GM23338 (cell line): ENCODE results near the gene ANKRD44. TPM values are rescaled to one million over a fixed set of nuclear protein-coding genes. Genes with fewer than 3 reads are reported as not detected.

ENCODE experiments used
- ATAC-seq: fragments of 200-7000 bp; cut with Tn5 transposase; 3 replicates; pipeline ENCODE4 v1.9.1; 2020
- DNase-seq: peaks from one replicate; pipeline ENCODE4 v3.0.0-alpha.2; 2015; ENCODE audit warnings: low spot score
- H2AFZ ChIP-seq: fragments of 200-600 bp; sonication (generic); 2 replicates; pipeline ENCODE4 v1.8.0; 2016; ENCODE audit warnings: antibody characterized with exemption, mild to moderate bottlenecking, moderate library complexity
- H3F3A ChIP-seq: fragments of 200-600 bp; sonication (generic); replicated peaks from 2 replicates; pipeline ENCODE4 v1.8.0; 2017; ENCODE audit warnings: antibody characterized with exemption, mixed run types, low read depth
- H3K27ac ChIP-seq: fragments of 200-600 bp; sonication (generic); 2 replicates; pipeline ENCODE4 v1.6.1; 2016; ENCODE audit warnings: low read depth
- H3K27me3 ChIP-seq: fragments of 200-600 bp; sonication (generic); 2 replicates; pipeline ENCODE4 v1.8.0; 2016; ENCODE audit warnings: mild to moderate bottlenecking, mixed run types, moderate library complexity; ENCODE audit not compliant: insufficient read depth
- H3K36me3 ChIP-seq: fragments of 200-600 bp; sonication (generic); 2 replicates; pipeline ENCODE4 v1.8.0; 2016; ENCODE audit warnings: mild to moderate bottlenecking; ENCODE audit not compliant: insufficient read depth
- H3K4me1 ChIP-seq: fragments of 200-600 bp; sonication (generic); 2 replicates; pipeline ENCODE4 v1.8.0; 2016; ENCODE audit warnings: mild to moderate bottlenecking, moderate library complexity; ENCODE audit not compliant: insufficient read depth
- H3K4me2 ChIP-seq: fragments of 200-600 bp; sonication (generic); 2 replicates; pipeline ENCODE4 v1.7.1; 2017; ENCODE audit warnings: mixed run types
- H3K4me3 ChIP-seq: fragments of 200-600 bp; sonication (generic); 2 replicates; pipeline ENCODE4 v1.6.1; 2016; ENCODE audit warnings: mixed run types
- H3K79me2 ChIP-seq: fragments of 200-600 bp; sonication (generic); replicated peaks from 2 replicates; pipeline ENCODE4 v1.8.0; 2017; ENCODE audit warnings: mild to moderate bottlenecking; ENCODE audit not compliant: insufficient read depth
- H3K9me2 ChIP-seq: fragments of 200-600 bp; sonication (generic); 2 replicates; pipeline ENCODE4 v1.8.0; 2017; ENCODE audit not compliant: insufficient read depth
- H4K20me1 ChIP-seq: fragments of 200-600 bp; sonication (generic); replicated peaks from 2 replicates; pipeline ENCODE4 v1.8.0; 2017; ENCODE audit warnings: mild to moderate bottlenecking; ENCODE audit not compliant: insufficient read depth
- H3K27ac Mint-ChIP-seq: 2 replicates; pipeline ENCODE4 v1.8.0; 2020; ENCODE audit warnings: inconsistent platforms, mild to moderate bottlenecking, moderate library complexity, mixed read lengths
- H3K27me3 Mint-ChIP-seq: 3 replicates; pipeline ENCODE4 v1.8.0; 2022; ENCODE audit warnings: low read depth, mild to moderate bottlenecking, moderate library complexity, mixed read lengths, inconsistent platforms; ENCODE audit not compliant: insufficient read depth, poor library complexity
- H3K36me3 Mint-ChIP-seq: 3 replicates; pipeline ENCODE4 v1.8.0; 2021; ENCODE audit warnings: low read depth, mild to moderate bottlenecking, inconsistent platforms, moderate library complexity, mixed read lengths
- H3K4me1 Mint-ChIP-seq: 3 replicates; pipeline ENCODE4 v1.8.0; 2020; ENCODE audit warnings: mild to moderate bottlenecking, inconsistent platforms, mixed read lengths
- H3K4me3 Mint-ChIP-seq: 3 replicates; pipeline ENCODE4 v1.8.0; 2021; ENCODE audit warnings: moderate library complexity, mild to moderate bottlenecking, inconsistent platforms, mixed read lengths
- H3K9me3 Mint-ChIP-seq: 3 replicates; pipeline ENCODE4 v1.8.0; 2020; ENCODE audit warnings: moderate library complexity, mild to moderate bottlenecking, inconsistent platforms, mixed read lengths
- CREB1 ChIP-seq: fragments of 250-450 bp; sonication (Bioruptor Pico); IDR thresholded peaks from 2 replicates; pipeline ENCODE4 v1.5.0; 2020; ENCODE audit warnings: low read depth, mild to moderate bottlenecking, moderate library complexity
- CTCF ChIP-seq, 2 experiments: fragments of 200-600 bp in 1 of 2; sonication (generic) in 1 of 2; conservative IDR thresholded peaks; 2 replicates each; pipeline versions ENCODE4 v1.5.1 to v1.6.1; 2016 to 2017; ENCODE audit warnings: antibody characterized with exemption in 2 of 2, low read depth in 2 of 2, mild to moderate bottlenecking in 2 of 2, moderate library complexity in 1 of 2
- ETS1 ChIP-seq: IDR thresholded peaks from 2 replicates; pipeline ENCODE4 v1.6.1; 2016; ENCODE audit warnings: antibody characterized with exemption
- EZH2 ChIP-seq: fragments of 200-600 bp; sonication (generic); IDR thresholded peaks from one replicate; pipeline ENCODE4 v1.8.0; 2017; ENCODE audit warnings: antibody characterized with exemption, mild to moderate bottlenecking, low read depth; ENCODE audit not compliant: unreplicated experiment
- EZH2phosphoT487 ChIP-seq: fragments of 200-600 bp; sonication (generic); IDR thresholded peaks from one replicate; pipeline ENCODE4 v1.8.1; 2018; ENCODE audit warnings: antibody characterized with exemption; ENCODE audit not compliant: unreplicated experiment
- JUNB ChIP-seq: IDR thresholded peaks from one replicate; pipeline ENCODE4 v1.6.1; 2016; ENCODE audit warnings: antibody characterized with exemption; ENCODE audit not compliant: unreplicated experiment
- NANOG ChIP-seq: IDR thresholded peaks from 2 replicates; pipeline ENCODE4 v1.6.1; 2016; ENCODE audit warnings: antibody characterized with exemption, borderline replicate concordance
- POLR2AphosphoS5 ChIP-seq: IDR thresholded peaks from 2 replicates; pipeline ENCODE4 v1.6.1; 2016; ENCODE audit warnings: antibody characterized with exemption, low read depth
- REST ChIP-seq: IDR thresholded peaks from one replicate; pipeline ENCODE4 v1.6.1; 2018; ENCODE audit warnings: antibody characterized with exemption; ENCODE audit not compliant: unreplicated experiment
- STAT1 ChIP-seq: IDR thresholded peaks from one replicate; pipeline ENCODE4 v1.6.1; 2016; ENCODE audit warnings: antibody characterized with exemption; ENCODE audit not compliant: unreplicated experiment
- ZNF114 ChIP-seq: fragments of 250-450 bp; sonication (Bioruptor Pico); IDR thresholded peaks from 2 replicates; pipeline ENCODE4 v1.5.0; 2020; ENCODE audit warnings: mild to moderate bottlenecking, moderate library complexity
- ZNF331 ChIP-seq: fragments of 250-450 bp; sonication (Bioruptor Pico); IDR thresholded peaks from 2 replicates; pipeline ENCODE4 v1.5.0; 2020; ENCODE audit warnings: low read depth, mild to moderate bottlenecking, moderate library complexity
- ZNF462 ChIP-seq: fragments of 250-450 bp; sonication (Bioruptor Pico); IDR thresholded peaks from 2 replicates; pipeline ENCODE4 v1.5.0; 2020; ENCODE audit warnings: mild to moderate bottlenecking, moderate library complexity
- polyA plus RNA-seq: library from polyadenylated mRNA; unstranded; fragments of >200 nt; fragmentation: Nextera tagmentation; extraction: Ambion mirVana; gene quantifications from 2 replicates; pipeline ENCODE4 v1.2.1, GENCODE V29; 2016
- total RNA-seq: library from RNA; depleted of rRNA; stranded (reverse); fragments of >200 nt; shearing (Covaris generic); gene quantifications from 2 replicates; pipeline ENCODE4 v1.2.3, GENCODE V29; 2014

The ANKRD44 gene
- total and polyA plus RNA-seq, 2 experiments from 2014 or later = 0.44 to 0.56 TPM

- Mint-ChIP-seq H3K4me1 (no peaks in the 10 kb centered on the region; the same call in 2 of the 3 replicates), H3K27me3 (no peaks in the 10 kb centered on the region), H3K36me3 (no peaks in the 10 kb centered on the region), H3K4me3 (no peak overlapping the region), H3K27ac (no peak overlapping the region), H3K9me3 (no peaks in the 10 kb centered on the region)
- Histone ChIP-seq H3K4me2 (no peak overlapping the region), H3K27ac (no peak overlapping the region), H3K79me2 (no peaks in the 10 kb centered on the region), H3K4me1 (no peaks in the 10 kb centered on the region), H2AFZ (no peak overlapping the region), H3K9me2 (no peaks in the 10 kb centered on the region), H3K36me3 (no peaks in the 10 kb centered on the region), H3F3A (no peaks in the 10 kb centered on the region), H4K20me1 (no peaks in the 10 kb centered on the region), H3K4me3 (no peak overlapping the region), H3K27me3 (no peaks in the 10 kb centered on the region)
- no peak for TF ChIP-seq ZNF331 (CRISPR knock-in tag)
- no peak for TF ChIP-seq STAT1
- no peak for TF ChIP-seq NANOG
- no peak for TF ChIP-seq CTCF (conservative IDR thresholded peaks at IDR 0.05; ENCODE audit: low read depth in 2 of 2)
- no peak for TF ChIP-seq ZNF114 (CRISPR knock-in tag)
- no peak for TF ChIP-seq ETS1
- no peak for TF ChIP-seq REST
- TF ChIP-seq POLR2AphosphoS5 = no peak
- no peak for TF ChIP-seq ZNF462
- TF ChIP-seq CREB1 (CRISPR knock-in tag) = no peak
- no peak for TF ChIP-seq EZH2phosphoT487
- no peak for TF ChIP-seq EZH2
- TF ChIP-seq JUNB = no peak
- no peak for ATAC-seq
- peak; percentile 24 for DNase-seq
Measured at GRCh38 chr2:197088694-197089093, 221.9 kb downstream of the ANKRD44 start.
